ENCODE measurements around the gene ZSCAN4.

GRCh38 chr19:57671124-57671895 lies 2.6 kb downstream of the ZSCAN4 start:
- TF ChIP-seq CTCF (IDR thresholded peaks at IDR 0.05): no peak
- no peak for TF ChIP-seq POLR2A (IDR thresholded peaks at IDR 0.05)

Measured in upper lobe of left lung (tissue), 4 donors.